ENCODE results near the gene PRAC1. TPM values are rescaled to one million over a fixed set of nuclear protein-coding genes. Genes with fewer than 3 reads are reported as not detected.

PRAC1 gene
- total RNA-seq, 2 experiments from 2014 or later: not detected

- Histone ChIP-seq H3K4me2 (ENCODE audit: low read length) (no peak overlapping the region), H3K27ac (ENCODE audit: low read depth, low read length, poor library complexity, severe bottlenecking) (no peak overlapping the region), H3K79me2 (ENCODE audit: insufficient read depth, low read depth, low read length) (no peaks in the 10 kb centered on the region), H4K20me1 (ENCODE audit: insufficient read depth, low read length) (no peaks in the 10 kb centered on the region), H3K9me2 (ENCODE audit: insufficient read depth, low read length) (no peaks in the 10 kb centered on the region), H3K4me3 (ENCODE audit: low read depth, low read length, poor library complexity, severe bottlenecking) (no peak overlapping the region), H3K36me3 (ENCODE audit: insufficient read depth, low read length) (no peaks in the 10 kb centered on the region), H2AFZ (ENCODE audit: low read length) (no peak overlapping the region), H3K9me3 (ENCODE audit: low read length) (no peaks in the 10 kb centered on the region), H3K4me1 (ENCODE audit: insufficient read depth, low read length, poor library complexity, severe bottlenecking) (no peaks in the 10 kb centered on the region)
- TF ChIP-seq EZH2phosphoT487 (IDR thresholded peaks at IDR 0.05; ENCODE audit: borderline replicate concordance, low read depth, low read length): no peak
- no peak for TF ChIP-seq CTCF (conservative IDR thresholded peaks at IDR 0.05; ENCODE audit: low read length)
- POLR2A ChIA-PET: interaction anchor here (1.0 kb wide), 1 partner anchor 465 kb away, joined by 6 read pairs; no protein-coding TSS in a partner anchor
- CTCF ChIA-PET (ENCODE audit: unreplicated experiment): interaction anchor here (1.0 kb wide), 1 partner anchor 80 kb away, joined by 3 read pairs; no protein-coding TSS in a partner anchor
- no peak for DNase-seq (ENCODE audit: low spot score)
- BruUV-seq (replicated peaks): no TSS peak
- intact Hi-C loops (cut with micrococcal nuclease; ENCODE audit: unreplicated experiment): no loop called here
These were observed 17.7 kb downstream of the PRAC1 start for GRCh38 chr17:48704361-48705248.

GRCh38 chr17:48701864-48702532, 20.3 kb downstream of the PRAC1 start:
- Histone ChIP-seq H3K9me3 (ENCODE audit: low read length) (no peaks in the 10 kb centered on the region), H3K27ac (ENCODE audit: low read depth, low read length, poor library complexity, severe bottlenecking) (no peak overlapping the region), H4K20me1 (ENCODE audit: insufficient read depth, low read length) (no peaks in the 10 kb centered on the region), H3K79me2 (ENCODE audit: insufficient read depth, low read depth, low read length) (no peaks in the 10 kb centered on the region), H2AFZ (ENCODE audit: low read length) (no peak overlapping the region), H3K4me1 (ENCODE audit: insufficient read depth, low read length, poor library complexity, severe bottlenecking) (no peaks in the 10 kb centered on the region), H3K4me2 (ENCODE audit: low read length) (no peak overlapping the region), H3K9me2 (ENCODE audit: insufficient read depth, low read length) (no peaks in the 10 kb centered on the region), H3K36me3 (ENCODE audit: insufficient read depth, low read length) (no peaks in the 10 kb centered on the region), H3K4me3 (ENCODE audit: low read depth, low read length, poor library complexity, severe bottlenecking) (no peak overlapping the region)
- ChIA-PET CTCF (ENCODE audit: unreplicated experiment) (no interaction called here), POLR2A (no interaction called here)
- intact Hi-C loops (cut with micrococcal nuclease; ENCODE audit: unreplicated experiment): no loop called here
- no TSS peak for BruUV-seq (replicated peaks)
- DNase-seq (ENCODE audit: low spot score): no peak
- TF ChIP-seq EZH2phosphoT487 (IDR thresholded peaks at IDR 0.05; ENCODE audit: borderline replicate concordance, low read depth, low read length) (no peak), CTCF (conservative IDR thresholded peaks at IDR 0.05; ENCODE audit: low read length) (no peak)

Data from OCI-LY7 (cell line).